Bronchial epithelial cell (primary cell): Measurements from ENCODE around the gene KCNK3. TPM values are rescaled to one million over a fixed set of nuclear protein-coding genes. Genes with fewer than 3 reads are reported as not detected.

Source experiments
- DNase-seq: peaks from one replicate; pipeline ENCODE4 v3.0.0-alpha.2; 2010; ENCODE audit warnings: low read depth
- FAIRE-seq: peaks from 2 replicates; lab custom pipeline; 2011; peaks lifted over from hg19 to GRCh38; lab: Jason Lieb, UNC
- H3K27me3 ChIP-seq: 2 replicates; pipeline ENCODE4 v1.5.1; 2011; ENCODE audit warnings: low read length; ENCODE audit not compliant: control insufficient read depth, insufficient read depth
- H3K36me3 ChIP-seq: 2 replicates; pipeline ENCODE4 v1.5.1; 2011; ENCODE audit warnings: low read length; ENCODE audit not compliant: control insufficient read depth, insufficient read depth
- H3K4me3 ChIP-seq: 2 replicates; pipeline ENCODE4 v1.5.1; 2011; ENCODE audit warnings: mild to moderate bottlenecking, low read depth, low read length, control low read depth
- total RNA-seq: library from RNA; depleted of rRNA; stranded (reverse); fragments of >200 nt; gene quantifications from 2 replicates; pipeline ENCODE4 v1.2.1, GENCODE V29; 2014
- TF ChIP-seq, protein P1 (sequence below): IDR thresholded peaks from 2 replicates; pipeline ENCODE4 v1.5.1; 2011; ENCODE audit warnings: mild to moderate bottlenecking, moderate library complexity, low read length, control low read depth, inconsistent platforms; ENCODE audit not compliant: insufficient read depth, severe bottlenecking

KCNK3 gene
- total RNA-seq, 1 donor from 2014 or later: not detected

DNA sequence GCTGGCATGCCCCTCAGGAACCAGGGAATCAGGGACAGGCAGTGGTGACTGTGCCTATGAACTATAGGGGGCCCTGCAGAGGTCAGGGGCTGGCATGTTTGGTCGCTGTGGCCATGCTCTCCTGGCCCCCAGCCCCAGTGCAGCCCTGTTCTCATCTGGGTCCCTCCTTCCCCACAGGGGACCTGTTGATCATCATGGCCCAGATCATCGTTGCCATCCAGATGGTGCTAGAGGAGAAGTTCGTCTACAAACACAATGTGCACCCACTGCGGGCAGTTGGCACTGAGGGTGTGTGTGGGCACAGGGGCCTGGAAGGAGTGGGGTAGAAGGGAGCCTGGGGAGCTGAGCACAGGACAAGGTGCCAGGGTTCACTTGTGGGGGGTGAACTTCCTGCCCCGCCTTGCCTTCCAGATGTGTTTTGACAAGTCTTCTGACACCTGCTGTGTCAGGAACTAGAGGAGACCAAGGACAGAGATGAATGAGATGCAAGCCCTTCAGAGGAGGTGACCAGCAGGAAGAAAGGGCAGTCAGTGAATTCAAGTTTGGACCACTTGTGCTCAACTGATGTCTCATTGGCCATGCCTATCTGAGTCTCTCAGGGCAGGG is 83.8 kb downstream of the KCNK3 start:
- Histone ChIP-seq H3K27me3 (no peaks in the 10 kb centered on the region), H3K36me3 (peaks cover 27% of the 10 kb centered on the region), H3K4me3 (no peak overlapping the region)
- TF ChIP-seq, protein P1, sequence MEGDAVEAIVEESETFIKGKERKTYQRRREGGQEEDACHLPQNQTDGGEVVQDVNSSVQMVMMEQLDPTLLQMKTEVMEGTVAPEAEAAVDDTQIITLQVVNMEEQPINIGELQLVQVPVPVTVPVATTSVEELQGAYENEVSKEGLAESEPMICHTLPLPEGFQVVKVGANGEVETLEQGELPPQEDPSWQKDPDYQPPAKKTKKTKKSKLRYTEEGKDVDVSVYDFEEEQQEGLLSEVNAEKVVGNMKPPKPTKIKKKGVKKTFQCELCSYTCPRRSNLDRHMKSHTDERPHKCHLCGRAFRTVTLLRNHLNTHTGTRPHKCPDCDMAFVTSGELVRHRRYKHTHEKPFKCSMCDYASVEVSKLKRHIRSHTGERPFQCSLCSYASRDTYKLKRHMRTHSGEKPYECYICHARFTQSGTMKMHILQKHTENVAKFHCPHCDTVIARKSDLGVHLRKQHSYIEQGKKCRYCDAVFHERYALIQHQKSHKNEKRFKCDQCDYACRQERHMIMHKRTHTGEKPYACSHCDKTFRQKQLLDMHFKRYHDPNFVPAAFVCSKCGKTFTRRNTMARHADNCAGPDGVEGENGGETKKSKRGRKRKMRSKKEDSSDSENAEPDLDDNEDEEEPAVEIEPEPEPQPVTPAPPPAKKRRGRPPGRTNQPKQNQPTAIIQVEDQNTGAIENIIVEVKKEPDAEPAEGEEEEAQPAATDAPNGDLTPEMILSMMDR: no peak
- DNase-seq: no peak
- FAIRE-seq: peak; percentile 28

GRCh38 chr2:26778098-26778497 is 85.6 kb downstream of the KCNK3 start:
- DNase-seq (no peak), FAIRE-seq (no peak)
- Histone ChIP-seq H3K27me3 (no peaks in the 10 kb centered on the region), H3K36me3 (peaks cover 27% of the 10 kb centered on the region), H3K4me3 (no peak overlapping the region)
- TF ChIP-seq, protein P1: no peak

- TF ChIP-seq, protein P1: no peak
- H3K4me3 ChIP-seq: no peak overlapping the region
- H3K36me3 ChIP-seq: peaks cover 27% of the 10 kb centered on the region
- DNase-seq (no peak), FAIRE-seq (no peak)
- H3K27me3 ChIP-seq: no peaks in the 10 kb centered on the region
Observed at GRCh38 chr2:26778507-26778906, 86.0 kb downstream of the KCNK3 start.

DNA sequence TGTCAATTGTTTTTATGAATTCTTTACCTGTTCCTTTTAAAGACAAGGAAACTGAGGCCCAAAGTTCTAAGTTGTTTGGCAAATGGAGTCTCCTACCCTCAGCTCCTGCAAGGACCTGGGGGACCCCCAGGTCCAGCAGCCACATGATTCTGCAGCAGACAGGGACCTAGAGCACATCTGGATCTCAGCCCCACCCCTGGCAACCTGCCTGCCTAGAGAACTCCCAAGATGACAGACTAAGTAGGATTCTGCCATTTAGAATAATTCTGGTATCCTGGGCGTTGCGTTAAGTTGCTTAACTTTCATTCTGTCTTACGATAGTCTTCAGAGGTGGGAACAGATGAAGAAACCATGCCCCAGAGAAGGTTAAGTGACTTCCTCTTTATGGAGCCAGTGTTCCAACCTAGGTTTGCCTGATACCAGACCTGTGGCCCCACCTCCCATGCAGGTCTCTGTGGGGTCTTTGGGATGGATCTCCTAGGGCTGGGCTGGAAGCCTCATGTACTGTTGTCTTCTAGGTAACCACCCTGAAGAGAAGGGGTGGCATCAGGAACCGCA is 87.8 kb downstream of the KCNK3 start:
- no peaks in the 10 kb centered on the region for H3K27me3 ChIP-seq
- FAIRE-seq: no peak
- H3K4me3 ChIP-seq: no peak overlapping the region
- no peak for DNase-seq
- peaks cover 21% of the 10 kb centered on the region for H3K36me3 ChIP-seq
- TF ChIP-seq, protein P1: no peak

Other genes with a start within 250 kb of the KCNK3 start
- not detected in 2 replicates for gene OTOF, start 214.6 kb upstream of the KCNK3 start, total RNA-seq
- gene CIB4, start 51.4 kb upstream of the KCNK3 start, total RNA-seq: not detected in 2 replicates
- gene SLC35F6, start 71.6 kb downstream of the KCNK3 start, total RNA-seq: 29.2 and 37.1 TPM in 2 replicates
- gene CENPA, start 93.3 kb downstream of the KCNK3 start, total RNA-seq: 0.26 TPM in 1 of 2 replicates, not detected in the other
- not detected in 2 replicates for gene DPYSL5, start 155.4 kb downstream of the KCNK3 start, total RNA-seq